DMS53 treated with DMSO at 0.1 percent for 48 hours (cell line): ENCODE data around the gene MAPKAPK5.
"Not testable (repeated sequence)": the region's sequence is repeated elsewhere in the genome, so short reads cannot be mapped to it uniquely, and the experiment has no call there.

Source experiments
- DNase-seq: peaks from one replicate; lab custom pipeline; 2025; ENCODE audit not compliant: unreplicated experiment; lab: John Stamatoyannopoulos, UW

The MAPKAPK5 gene

GRCh38 chr12:111873113-111873512, 31.1 kb downstream of the MAPKAPK5 start:
- no peak for DNase-seq

DNA sequence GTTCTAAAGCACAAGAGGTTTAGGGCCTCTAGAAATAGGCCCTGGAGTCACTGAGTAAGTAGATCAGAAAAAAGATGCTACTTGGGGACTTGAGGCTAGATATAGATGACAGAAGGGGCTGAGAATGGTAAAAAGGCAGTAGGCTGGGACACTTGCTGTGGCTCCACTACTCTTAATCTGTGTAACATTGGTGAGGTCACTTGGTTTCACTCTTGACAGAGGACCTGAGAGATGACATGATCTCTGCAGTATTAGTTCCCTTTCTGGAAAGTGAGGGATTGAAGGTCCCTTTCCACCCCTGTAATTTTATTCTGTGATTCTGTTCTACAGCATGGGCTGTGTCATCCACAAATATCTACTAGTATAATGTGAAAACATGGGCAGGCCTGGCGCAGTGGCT, 39.7 kb downstream of the MAPKAPK5 start:
- no peak for DNase-seq

DNA sequence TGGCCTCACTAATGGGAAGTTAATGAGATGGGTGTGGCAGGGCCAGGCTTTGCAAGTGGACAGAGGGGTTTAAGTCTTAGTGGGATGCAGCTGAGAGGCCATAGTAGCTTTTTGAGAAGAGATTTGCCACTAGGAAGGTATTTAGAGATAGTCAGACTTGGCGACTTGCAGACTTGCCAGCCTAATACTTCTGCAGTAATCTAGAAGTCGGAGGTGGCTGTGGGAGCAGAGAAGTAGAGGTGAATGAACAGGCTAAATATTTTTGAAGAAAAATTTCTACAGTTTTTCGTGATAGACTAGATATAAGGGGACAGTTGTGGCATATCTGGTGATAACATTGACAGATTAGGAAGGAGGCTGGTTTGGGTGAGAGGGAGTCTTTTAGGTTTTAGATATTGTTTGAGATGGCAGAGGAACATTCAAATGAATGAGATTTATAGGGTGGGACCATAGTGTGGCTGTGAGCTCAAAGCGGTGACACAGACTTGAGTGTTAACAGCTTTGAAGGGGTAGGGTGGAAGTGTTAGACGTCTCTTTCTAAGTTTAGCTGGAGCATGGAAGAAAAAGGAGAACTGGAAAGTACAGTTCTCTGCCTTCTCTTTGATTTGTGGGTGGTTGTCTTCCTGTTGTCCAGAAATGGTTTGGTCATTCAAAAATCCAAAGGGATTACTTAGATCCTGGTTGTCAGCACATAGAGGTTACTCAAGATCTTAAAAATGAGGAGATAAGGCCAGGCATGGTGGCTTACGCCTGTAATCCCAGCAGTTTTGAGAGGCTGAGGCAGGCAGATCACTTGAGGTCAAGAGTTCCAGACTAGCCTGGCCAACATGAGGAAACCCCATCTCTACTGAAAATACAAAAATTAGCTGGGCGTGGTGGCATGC, 44.9 kb downstream of the MAPKAPK5 start:
- no peak for DNase-seq

- no peak for DNase-seq
Observed at GRCh38 chr12:111887926-111888745, 46.1 kb downstream of the MAPKAPK5 start.

GRCh38 chr12:111893287-111893686, 51.3 kb downstream of the MAPKAPK5 start:
- DNase-seq, result no peak

- DNase-seq, result no peak
Observed at GRCh38 chr12:111894556-111894955, 52.5 kb downstream of the MAPKAPK5 start.

GRCh38 chr12:111901182-111901581, 59.2 kb downstream of the MAPKAPK5 start:
- no peak for DNase-seq

GRCh38 chr12:111904446-111904975, 62.5 kb downstream of the MAPKAPK5 start:
- DNase-seq, result no peak

- no peak for DNase-seq
Observed at GRCh38 chr12:111905502-111905901, 63.5 kb downstream of the MAPKAPK5 start.

DNA sequence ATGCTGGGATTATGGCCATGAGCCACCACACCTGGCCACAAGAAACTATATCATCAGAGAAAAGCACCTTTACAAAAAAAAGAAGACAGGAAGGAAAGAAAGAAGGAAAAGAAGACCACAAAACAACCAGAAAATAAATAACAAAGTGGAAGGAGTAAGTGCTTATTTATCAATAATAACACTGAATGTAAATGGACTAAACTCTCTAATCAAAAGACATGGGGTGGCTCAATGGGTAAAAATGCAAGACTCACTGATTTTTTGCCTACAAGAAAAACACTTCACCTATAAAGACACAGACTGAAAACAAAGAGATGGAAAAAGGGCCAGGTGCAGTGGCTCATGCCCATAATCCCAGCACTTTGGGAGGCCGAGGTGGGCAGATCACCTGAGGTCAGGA, 65.7 kb downstream of the MAPKAPK5 start:
- no peak for DNase-seq

- no peak for DNase-seq
Observed at GRCh38 chr12:111925171-111925570, 83.1 kb downstream of the MAPKAPK5 start.

DNA sequence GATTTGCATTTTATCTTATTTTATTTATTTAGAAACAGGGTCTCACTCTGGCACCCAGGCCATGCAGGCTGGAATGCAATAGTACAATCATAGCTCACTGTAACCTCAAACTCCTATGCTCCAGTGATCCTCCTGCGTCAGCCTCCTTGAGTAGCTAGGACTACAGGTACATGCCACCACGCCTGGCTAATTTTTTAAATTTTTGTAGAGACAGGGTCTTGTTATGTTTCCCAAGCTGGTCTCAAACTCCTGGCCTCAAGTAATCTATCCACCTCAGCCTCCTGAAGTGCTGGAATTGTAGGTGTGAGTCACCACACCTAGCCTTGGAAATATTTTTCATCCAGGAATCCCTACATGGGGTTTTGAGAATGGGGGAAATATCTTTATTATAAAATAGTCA, 84.6 kb downstream of the MAPKAPK5 start:
- no peak for DNase-seq

- no peak for DNase-seq
Observed at GRCh38 chr12:111927346-111927745, 85.3 kb downstream of the MAPKAPK5 start.

- no peak for DNase-seq
Observed at GRCh38 chr12:111932241-111932640, 90.2 kb downstream of the MAPKAPK5 start.

GRCh38 chr12:111936869-111937268, 94.8 kb downstream of the MAPKAPK5 start:
- no peak for DNase-seq

GRCh38 chr12:111937429-111937828, 95.4 kb downstream of the MAPKAPK5 start:
- DNase-seq, result no peak

DNA sequence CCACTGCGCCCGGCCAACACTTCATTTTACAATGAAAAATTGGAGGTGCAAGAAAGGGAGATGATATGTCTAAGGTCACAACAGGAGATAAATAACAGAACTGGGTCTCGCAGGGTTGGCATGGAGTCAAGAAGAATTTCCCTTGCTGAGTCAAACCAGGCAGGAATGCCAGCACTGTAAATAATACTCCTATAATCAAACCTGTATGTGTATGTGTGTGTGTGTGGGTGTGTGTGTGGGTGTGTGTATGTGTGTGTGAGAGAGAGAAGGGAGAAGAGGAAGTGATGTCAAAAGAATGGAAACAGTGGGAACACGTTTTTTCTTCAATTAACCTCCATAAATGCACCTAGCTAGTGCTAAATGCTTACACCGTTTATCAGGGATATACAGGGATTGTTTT, 100.5 kb downstream of the MAPKAPK5 start:
- no peak for DNase-seq

DNA sequence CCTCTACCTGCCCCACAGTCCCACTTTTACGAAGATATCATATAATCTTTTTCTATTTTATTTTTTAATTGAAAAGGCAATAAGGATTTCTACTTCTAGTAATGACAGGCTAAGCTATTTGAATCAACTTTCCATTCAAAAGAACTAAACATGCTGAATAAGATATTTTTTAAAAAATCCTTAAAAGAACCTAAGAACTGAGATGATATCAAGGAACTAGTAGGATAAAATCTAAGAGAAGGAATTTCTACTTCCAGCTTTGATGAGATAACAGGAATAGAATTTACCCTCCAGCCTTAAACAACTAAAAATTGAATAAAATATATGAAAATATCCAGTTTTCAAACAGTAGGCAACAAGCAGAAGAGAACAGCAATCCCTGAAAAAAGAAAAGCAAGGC, 101.9 kb downstream of the MAPKAPK5 start:
- no peak for DNase-seq

DNA sequence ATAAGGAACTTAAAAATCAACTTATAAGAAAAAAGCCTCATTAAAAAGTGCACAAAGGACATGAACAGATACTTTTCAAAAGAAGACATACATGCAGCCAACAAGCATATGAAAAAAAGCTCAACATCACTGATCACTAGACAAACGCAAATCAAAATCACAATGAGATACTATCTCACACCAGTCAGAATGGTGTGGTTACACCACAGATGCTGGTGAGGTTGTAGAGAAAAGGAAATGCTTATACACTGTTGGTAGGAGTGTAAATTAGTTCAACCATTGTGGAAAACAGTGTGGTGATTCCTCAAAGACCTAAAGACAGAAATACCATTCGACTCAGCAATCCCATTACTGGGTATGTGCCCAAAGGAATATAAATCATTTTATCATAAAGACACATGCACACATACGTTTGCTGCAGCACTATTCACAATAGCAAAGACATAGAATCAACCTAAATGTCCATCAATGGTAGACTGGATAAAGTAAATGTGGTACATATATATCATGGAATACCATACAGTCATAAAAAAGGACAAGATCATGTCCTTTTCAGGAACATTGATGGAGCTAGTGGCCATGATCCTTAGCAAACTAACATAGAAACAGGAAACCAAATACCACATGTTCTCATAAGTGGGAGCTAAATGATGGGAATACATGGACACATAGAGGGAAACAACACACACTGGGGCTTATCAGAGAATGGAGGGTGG, 109.1 kb downstream of the MAPKAPK5 start:
- DNase-seq, result not testable (repeated sequence)
